H9 (cell line): ENCODE data around the gene PIP4K2A. TPM values are rescaled to one million over a fixed set of nuclear protein-coding genes. Genes with fewer than 3 reads are reported as not detected.
A peak's percentile ranks its signal among the peaks of the same experiment; 100 is the strongest.

Experiments
- DNase-seq: peaks from one replicate; pipeline ENCODE4 v3.0.0-alpha.2; 2017
- H2AFZ ChIP-seq: one replicate; pipeline ENCODE4 v1.6.1; 2013; ENCODE audit warnings: mild to moderate bottlenecking, low read length, control low read depth, moderate library complexity
- H2AK5ac ChIP-seq: 2 replicates; pipeline ENCODE4 v1.6.1; 2013; ENCODE audit warnings: low read length, control low read depth, mixed read lengths; ENCODE audit not compliant: insufficient read length
- H2BK120ac ChIP-seq: one replicate; pipeline ENCODE4 v1.6.1; 2013; ENCODE audit warnings: low read depth, mild to moderate bottlenecking, low read length, control low read depth, inconsistent platforms; ENCODE audit not compliant: poor library complexity, severe bottlenecking
- H2BK12ac ChIP-seq: 2 replicates; pipeline ENCODE4 v1.6.1; 2013; ENCODE audit warnings: low read length, control low read depth, mixed read lengths, low read depth; ENCODE audit not compliant: insufficient read length
- H2BK15ac ChIP-seq: 2 replicates; pipeline ENCODE4 v1.6.1; 2013; ENCODE audit warnings: low read depth, low read length, control low read depth
- H2BK20ac ChIP-seq: one replicate; pipeline ENCODE4 v1.6.1; 2013; ENCODE audit warnings: low read depth, mild to moderate bottlenecking, low read length, control low read depth, inconsistent platforms; ENCODE audit not compliant: poor library complexity, severe bottlenecking
- H2BK5ac ChIP-seq: 2 replicates; pipeline ENCODE4 v1.6.1; 2013; ENCODE audit warnings: low read length, control low read depth, mixed read lengths; ENCODE audit not compliant: insufficient read length
- H3K14ac ChIP-seq: 2 replicates; pipeline ENCODE4 v1.6.1; 2013; ENCODE audit warnings: low read length, control low read depth; ENCODE audit not compliant: insufficient read depth
- H3K18ac ChIP-seq: 2 replicates; pipeline ENCODE4 v1.6.1; 2013; ENCODE audit warnings: low read depth, mild to moderate bottlenecking, mixed read lengths, low read length, control low read depth; ENCODE audit not compliant: insufficient read length
- H3K23ac ChIP-seq: 2 replicates; pipeline ENCODE4 v1.6.1; 2013; ENCODE audit warnings: low read length, control low read depth, mixed read lengths, low read depth; ENCODE audit not compliant: insufficient read length
- H3K23me2 ChIP-seq: 2 replicates; pipeline ENCODE4 v1.6.1; 2013; ENCODE audit warnings: low read depth, mild to moderate bottlenecking, mixed read lengths, low read length, control low read depth; ENCODE audit not compliant: insufficient read length, poor library complexity, severe bottlenecking
- H3K27ac ChIP-seq: 2 replicates; pipeline ENCODE4 v1.5.1; 2013; ENCODE audit warnings: low read length, control low read depth, mixed read lengths, low read depth; ENCODE audit not compliant: insufficient read length
- H3K27me3 ChIP-seq: 2 replicates; pipeline ENCODE4 v1.6.1; 2013; ENCODE audit warnings: low read length, control low read depth, inconsistent platforms; ENCODE audit not compliant: insufficient read depth
- H3K4ac ChIP-seq: 2 replicates; pipeline ENCODE4 v1.6.1; 2013; ENCODE audit warnings: low read depth, mild to moderate bottlenecking, control low read depth, inconsistent platforms, low read length, moderate library complexity
- H3K4me1 ChIP-seq: 2 replicates; pipeline ENCODE4 v1.6.1; 2013; ENCODE audit warnings: low read length, control low read depth, inconsistent platforms; ENCODE audit not compliant: insufficient read depth
- H3K4me2 ChIP-seq: 2 replicates; pipeline ENCODE4 v1.6.1; 2013; ENCODE audit warnings: low read length, control low read depth, mixed read lengths; ENCODE audit not compliant: insufficient read length, insufficient read depth
- H3K56ac ChIP-seq: 2 replicates; pipeline ENCODE4 v1.6.1; 2013; ENCODE audit warnings: low read depth, mild to moderate bottlenecking, mixed read lengths, low read length, control low read depth; ENCODE audit not compliant: insufficient read length
- H3K79me1 ChIP-seq: 2 replicates; pipeline ENCODE4 v1.6.1; 2013; ENCODE audit warnings: low read depth, mild to moderate bottlenecking, moderate library complexity, low read length, control low read depth, inconsistent platforms; ENCODE audit not compliant: insufficient read depth, poor library complexity, severe bottlenecking
- H3K79me2 ChIP-seq: 2 replicates; pipeline ENCODE4 v1.6.1; 2013; ENCODE audit warnings: low read length, control low read depth, inconsistent platforms; ENCODE audit not compliant: insufficient read depth
- H3K9ac ChIP-seq: 2 replicates; pipeline ENCODE4 v1.6.1; 2013; ENCODE audit warnings: low read length, control low read depth, mixed read lengths; ENCODE audit not compliant: insufficient read length; ENCODE audit errors: extremely low read depth
- H3K9me3 ChIP-seq: one replicate; pipeline ENCODE4 v1.6.1; 2013; ENCODE audit warnings: low read depth, low read length, inconsistent platforms; ENCODE audit not compliant: control insufficient read depth
- H3T11ph ChIP-seq: one replicate; pipeline ENCODE4 v1.6.1; 2013; ENCODE audit warnings: mild to moderate bottlenecking, low read length, control low read depth, inconsistent platforms
- H4K20me1 ChIP-seq: one replicate; pipeline ENCODE4 v1.6.1; 2013; ENCODE audit not compliant: control insufficient read depth, insufficient read length, insufficient read depth
- H4K5ac ChIP-seq: 2 replicates; pipeline ENCODE4 v1.6.1; 2013; ENCODE audit warnings: low read depth, mild to moderate bottlenecking, mixed read lengths, low read length, control low read depth; ENCODE audit not compliant: insufficient read length
- H4K8ac ChIP-seq: replicated peaks from 2 replicates; pipeline ENCODE4 v1.6.1; 2013; ENCODE audit warnings: low read length, control low read depth, mixed read lengths, low read depth; ENCODE audit not compliant: insufficient read length
- H4K91ac ChIP-seq: 2 replicates; pipeline ENCODE4 v1.6.1; 2013; ENCODE audit warnings: low read depth, mild to moderate bottlenecking, moderate library complexity, mixed read lengths, low read length, control low read depth; ENCODE audit not compliant: insufficient read length
- H3K27ac Mint-ChIP-seq, 3 experiments: 2 replicates in 2 of 3; 3 replicates in 1 of 3; pipeline ENCODE4 v1.8.0; 2020 to 2021; ENCODE audit warnings: mixed read lengths in 3 of 3, mild to moderate bottlenecking in 1 of 3, moderate library complexity in 1 of 3
- H3K27me3 Mint-ChIP-seq: 2 replicates; pipeline ENCODE4 v1.8.0; 2021; ENCODE audit warnings: low read depth, mild to moderate bottlenecking, moderate library complexity, mixed read lengths
- H3K36me3 Mint-ChIP-seq, 3 experiments: 2 replicates in 2 of 3; 3 replicates in 1 of 3; pipeline ENCODE4 v1.8.0; 2020 to 2021; ENCODE audit warnings: low read depth in 3 of 3, mixed read lengths in 3 of 3; ENCODE audit not compliant: insufficient read depth in 1 of 3
- H3K4me1 Mint-ChIP-seq, 2 experiments: 2 replicates each; pipeline ENCODE4 v1.8.0; 2020; ENCODE audit warnings: mixed read lengths in 2 of 2
- H3K4me3 Mint-ChIP-seq, 2 experiments: 2 replicates in 1 of 2; 3 replicates in 1 of 2; pipeline ENCODE4 v1.8.0; 2020 to 2021; ENCODE audit warnings: mild to moderate bottlenecking in 2 of 2, mixed read lengths in 2 of 2, moderate library complexity in 1 of 2
- H3K9me3 Mint-ChIP-seq, 2 experiments: 2 replicates in 1 of 2; 3 replicates in 1 of 2; pipeline ENCODE4 v1.8.0; 2020; ENCODE audit warnings: mild to moderate bottlenecking in 2 of 2, mixed read lengths in 2 of 2, moderate library complexity in 1 of 2
- CTCF ChIP-seq: fragments of 200-600 bp; sonication (generic); conservative IDR thresholded peaks from 3 replicates; pipeline ENCODE4 v1.8.0; 2021; ENCODE audit warnings: antibody characterized with exemption, mild to moderate bottlenecking
- WGBS: extraction: QIAGEN DNeasy Blood & Tissue Kit; methylation state at CpG from one replicate; pipeline ENCODE4 v1.1.7; 2013; ENCODE audit warnings: missing lambda C conversion rate, low lambda C conversion rate, mixed read lengths; ENCODE audit not compliant: insufficient read length; ENCODE audit errors: extremely low coverage; 5-methylcytosine and 5-hydroxymethylcytosine counted together
- total RNA-seq: library from RNA; stranded (reverse); gene quantifications from 2 replicates; pipeline ENCODE4 v1.2.1, GENCODE V29; 2021

PIP4K2A gene
- total RNA-seq, 1 experiment from 2014 or later: 33.6 TPM

- Histone ChIP-seq H4K5ac (no peak overlapping the region), H3K4me1 (peaks cover 14% of the 10 kb centered on the region), H3K14ac (no peak overlapping the region), H2AFZ (no peak overlapping the region), H2BK20ac (no peak overlapping the region), H4K91ac (no peak overlapping the region), H2BK5ac (no peak overlapping the region), H3K4ac (no peak overlapping the region), H2BK12ac (no peak overlapping the region), H2BK15ac (no peak overlapping the region), H3K56ac (no peak overlapping the region), H3K4me2 (no peak overlapping the region), H2AK5ac (no peak overlapping the region), H4K20me1 (no peaks in the 10 kb centered on the region), H4K8ac (no peak overlapping the region), H3K23me2 (no peaks in the 10 kb centered on the region), H3K18ac (no peak overlapping the region), H3K27me3 (peaks cover 1% of the 10 kb centered on the region; the same call in 1 of the 2 replicates), H3T11ph (no peak overlapping the region), H2BK120ac (no peak overlapping the region), H3K79me1 (no peaks in the 10 kb centered on the region), H3K27ac (no peak overlapping the region), H3K9me3 (no peaks in the 10 kb centered on the region), H3K9ac (no peak overlapping the region), H3K23ac (no peak overlapping the region), H3K79me2 (no peaks in the 10 kb centered on the region; the same call in 1 of the 2 replicates)
- H3K9me3 Mint-ChIP-seq: peaks cover 6 to 13% of the 10 kb centered on the region in 2 experiments; a peak in 2 of 5 replicates
- H3K27ac Mint-ChIP-seq: peak overlapping the region; percentile 71 to 96 (median 88); a peak in 6 of 7 replicates
- H3K4me1 Mint-ChIP-seq: peaks cover 48 to 52% of the 10 kb centered on the region in 2 experiments
- WGBS: no CpG with 5 or more reads among the region's 6 CpGs
- H3K27me3 Mint-ChIP-seq: no peaks in the 10 kb centered on the region
- no peak overlapping the region for H3K4me3 Mint-ChIP-seq
- no peak for TF ChIP-seq CTCF
- no peak for DNase-seq
- peaks cover 30 to 53% (median 42%) of the 10 kb centered on the region in 3 experiments for H3K36me3 Mint-ChIP-seq
Observed at GRCh38 chr10:22609719-22610465, 104.5 kb downstream of the PIP4K2A start.
